GDM1 (cell line): ENCODE data around the gene MYO9B.

Experiments
- DNase-seq: peaks from one replicate; lab custom pipeline; 2025; lab: John Stamatoyannopoulos, UW

The MYO9B gene

GRCh38 chr19:17214508-17215126 is 139.0 kb downstream of the MYO9B start:
- no peak for DNase-seq

GRCh38 chr19:17215127-17215971 is 139.8 kb downstream of the MYO9B start, which contains the start of gene USE1:
TSS of gene USE1 (plus strand) at chr19:17215357. CDS start at chr19:17215406, 49 bp downstream.
- peak; percentile 84 for DNase-seq

GRCh38 chr19:17216058-17216670 is 140.6 kb downstream of the MYO9B start:
- DNase-seq, result no peak

GRCh38 chr19:17219286-17219685 is 143.7 kb downstream of the MYO9B start:
- DNase-seq, result no peak

- no peak for DNase-seq
These were observed 144.7 kb downstream of the MYO9B start for GRCh38 chr19:17220207-17220758.

GRCh38 chr19:17225053-17225452 is 149.5 kb downstream of the MYO9B start:
- no peak for DNase-seq

- peak; percentile 97 for DNase-seq
These were observed 150.7 kb downstream of the MYO9B start, which contains the start of gene OCEL1 for GRCh38 chr19:17226002-17226933. TSS of gene OCEL1 (plus strand) at chr19:17226226. CDS start at chr19:17226248, 22 bp downstream.

GRCh38 chr19:17227798-17228367 is 152.3 kb downstream of the MYO9B start:
- DNase-seq, result no peak

- DNase-seq, result no peak
These were observed 154.3 kb downstream of the MYO9B start for GRCh38 chr19:17229890-17230289.

GRCh38 chr19:17232258-17232657 is 156.7 kb downstream of the MYO9B start:
- no peak for DNase-seq

GRCh38 chr19:17234911-17235299 is 159.3 kb downstream of the MYO9B start:
- DNase-seq, result no peak

GRCh38 chr19:17235300-17235970 is 159.9 kb downstream of the MYO9B start:
- no peak for DNase-seq

GRCh38 chr19:17235971-17236777 is 160.6 kb downstream of the MYO9B start:
- DNase-seq, result no peak

GRCh38 chr19:17236811-17237543 is 161.4 kb downstream of the MYO9B start:
- DNase-seq, result no peak

GRCh38 chr19:17237747-17238706 is 162.4 kb downstream of the MYO9B start:
- DNase-seq, result no peak

- no peak for DNase-seq
These were observed 164.6 kb downstream of the MYO9B start for GRCh38 chr19:17240062-17240752.

- no peak for DNase-seq
These were observed 165.3 kb downstream of the MYO9B start for GRCh38 chr19:17240826-17241399.
